ENCODE measurements around the gene ARMCX2. TPM values are rescaled to one million over a fixed set of nuclear protein-coding genes. Genes with fewer than 3 reads are reported as not detected.

The ARMCX2 gene
- total and polyA plus RNA-seq, 10 of the 15 experiments (the other 5 are each of a cell fraction or from before 2014, with no cell fraction given): 0.26 to 25.5 (median 11.6) TPM

DNA sequence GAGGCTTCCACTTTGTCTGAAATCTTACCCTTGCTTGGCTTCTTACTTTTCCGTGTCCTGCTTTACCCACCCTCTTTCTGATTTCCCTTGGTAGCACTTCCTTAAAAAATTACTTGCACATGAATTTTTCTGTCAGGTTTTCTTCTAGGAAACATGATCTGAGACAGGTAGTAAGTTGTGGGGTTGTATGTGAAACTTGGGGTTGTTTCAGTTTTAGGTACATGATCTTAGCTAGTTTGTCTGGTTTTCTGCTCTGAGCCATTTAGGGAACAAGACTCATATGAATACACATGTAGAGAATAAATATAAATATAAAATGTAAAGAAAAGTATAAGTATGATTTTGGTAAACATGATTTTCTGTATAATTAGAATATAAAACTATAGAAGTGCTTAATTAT is 17.4 kb upstream of the ARMCX2 start:
- no peaks in the 10 kb centered on the region for H3K36me3 ChIP-seq (ENCODE audit: control insufficient read depth in 2 of 2, insufficient read depth in 2 of 2, low read length in 1 of 2)
- H3K9me3 ChIP-seq (replicated peaks; ENCODE audit: control insufficient read depth, insufficient read depth, low read length): no peaks in the 10 kb centered on the region
- no peak for TF ChIP-seq EGR1 (IDR thresholded peaks at IDR 0.05; ENCODE audit: borderline replicate concordance in 1 of 2, low read depth in 2 of 2, low read length in 2 of 2)
- no peak for TF ChIP-seq IRF4 (IDR thresholded peaks at IDR 0.05; ENCODE audit: low read depth, low read length)
- TF ChIP-seq RAD51 (IDR thresholded peaks at IDR 0.05): no peak
- TF ChIP-seq, protein P1, sequence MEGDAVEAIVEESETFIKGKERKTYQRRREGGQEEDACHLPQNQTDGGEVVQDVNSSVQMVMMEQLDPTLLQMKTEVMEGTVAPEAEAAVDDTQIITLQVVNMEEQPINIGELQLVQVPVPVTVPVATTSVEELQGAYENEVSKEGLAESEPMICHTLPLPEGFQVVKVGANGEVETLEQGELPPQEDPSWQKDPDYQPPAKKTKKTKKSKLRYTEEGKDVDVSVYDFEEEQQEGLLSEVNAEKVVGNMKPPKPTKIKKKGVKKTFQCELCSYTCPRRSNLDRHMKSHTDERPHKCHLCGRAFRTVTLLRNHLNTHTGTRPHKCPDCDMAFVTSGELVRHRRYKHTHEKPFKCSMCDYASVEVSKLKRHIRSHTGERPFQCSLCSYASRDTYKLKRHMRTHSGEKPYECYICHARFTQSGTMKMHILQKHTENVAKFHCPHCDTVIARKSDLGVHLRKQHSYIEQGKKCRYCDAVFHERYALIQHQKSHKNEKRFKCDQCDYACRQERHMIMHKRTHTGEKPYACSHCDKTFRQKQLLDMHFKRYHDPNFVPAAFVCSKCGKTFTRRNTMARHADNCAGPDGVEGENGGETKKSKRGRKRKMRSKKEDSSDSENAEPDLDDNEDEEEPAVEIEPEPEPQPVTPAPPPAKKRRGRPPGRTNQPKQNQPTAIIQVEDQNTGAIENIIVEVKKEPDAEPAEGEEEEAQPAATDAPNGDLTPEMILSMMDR (IDR thresholded peaks at IDR 0.05 in 2 of 3, conservative IDR thresholded peaks at IDR 0.05 in 1 of 3; ENCODE audit: control insufficient read depth in 2 of 3, extremely low read depth in 1 of 3, insufficient read depth in 1 of 3, low read depth in 3 of 3, low read length in 3 of 3): no peak
- no peak for TF ChIP-seq MTA2 (IDR thresholded peaks at IDR 0.05; ENCODE audit: low read depth)
- no peak for TF ChIP-seq YY1 (IDR thresholded peaks at IDR 0.05; ENCODE audit: low read depth, low read length)
- TF ChIP-seq TARDBP (IDR thresholded peaks at IDR 0.05; ENCODE audit: borderline replicate concordance): no peak
- TF ChIP-seq PAX5 (IDR thresholded peaks at IDR 0.05; ENCODE audit: borderline replicate concordance, low read depth, low read length): no peak
- TF ChIP-seq CEBPB (IDR thresholded peaks at IDR 0.05; ENCODE audit: borderline replicate concordance in 1 of 2, low read depth in 2 of 2, low read length in 2 of 2): no peak
- TF ChIP-seq CREM (IDR thresholded peaks at IDR 0.05; ENCODE audit: low read depth): no peak
- TF ChIP-seq CBX3 (IDR thresholded peaks at IDR 0.05; ENCODE audit: borderline replicate concordance, low read depth): no peak
- TF ChIP-seq, protein P2, sequence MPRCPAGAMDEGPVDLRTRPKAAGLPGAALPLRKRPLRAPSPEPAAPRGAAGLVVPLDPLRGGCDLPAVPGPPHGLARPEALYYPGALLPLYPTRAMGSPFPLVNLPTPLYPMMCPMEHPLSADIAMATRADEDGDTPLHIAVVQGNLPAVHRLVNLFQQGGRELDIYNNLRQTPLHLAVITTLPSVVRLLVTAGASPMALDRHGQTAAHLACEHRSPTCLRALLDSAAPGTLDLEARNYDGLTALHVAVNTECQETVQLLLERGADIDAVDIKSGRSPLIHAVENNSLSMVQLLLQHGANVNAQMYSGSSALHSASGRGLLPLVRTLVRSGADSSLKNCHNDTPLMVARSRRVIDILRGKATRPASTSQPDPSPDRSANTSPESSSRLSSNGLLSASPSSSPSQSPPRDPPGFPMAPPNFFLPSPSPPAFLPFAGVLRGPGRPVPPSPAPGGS (IDR thresholded peaks at IDR 0.05; ENCODE audit: borderline replicate concordance, insufficient read depth, low read depth, low read length, poor library complexity, severe bottlenecking): no peak
- no peak for TF ChIP-seq ZSCAN29 (IDR thresholded peaks at IDR 0.05)
- no peak for TF ChIP-seq YBX1 (IDR thresholded peaks at IDR 0.05)
- no peak for TF ChIP-seq RBBP5 (conservative IDR thresholded peaks at IDR 0.05)
- no peak for TF ChIP-seq SIN3A (IDR thresholded peaks at IDR 0.05; ENCODE audit: low read depth, low read length)
- TF ChIP-seq IKZF2 (IDR thresholded peaks at IDR 0.05): no peak
- no peak for TF ChIP-seq EP300 (IDR thresholded peaks at IDR 0.05; ENCODE audit: borderline replicate concordance in 1 of 2, control insufficient read depth in 1 of 2, low read depth in 2 of 2, low read length in 2 of 2)
- TF ChIP-seq RELA (IDR thresholded peaks at IDR 0.05; ENCODE audit: borderline replicate concordance, partially characterized antibody): no peak
- ATAC-seq: peak; percentile 41; the same call in 1 of the 3 replicates
- no TSS peak for BruUV-seq (replicated peaks)
- no peaks in the 10 kb centered on the region for H3K79me2 ChIP-seq (ENCODE audit: control insufficient read depth, insufficient read depth, low read length)
- no peaks in the 10 kb centered on the region for H4K20me1 ChIP-seq (ENCODE audit: control insufficient read depth, insufficient read depth)
- no peak for FAIRE-seq
- no peak for DNase-seq (ENCODE audit: low read depth, low spot score)
- 45% methylated on average over 1 of the region's 1 CpG for WGBS (ENCODE audit: insufficient coverage, insufficient replicate concordance, low lambda C conversion rate, missing lambda C conversion rate)
- H3K4me2 ChIP-seq (ENCODE audit: control insufficient read depth, insufficient read depth): no peak overlapping the region
- H3K27ac ChIP-seq (ENCODE audit: control insufficient read depth, insufficient read depth): no peak overlapping the region
- no peak overlapping the region for H2AFZ ChIP-seq (ENCODE audit: control insufficient read depth, low read depth, low read length)
- ChIA-PET RAD21 (ENCODE audit: unreplicated experiment) (no interaction called here), SMC1A (ENCODE audit: uncharacterized antibody, unreplicated experiment) (no interaction called here), CTCF (no interaction called here), POLR2A (interaction anchor here (0.5 kb wide), 1 partner anchor 280 kb away, joined by 4 read pairs; no protein-coding TSS in a partner anchor)
- intact Hi-C loops (cut with micrococcal nuclease; ENCODE audit: unreplicated experiment) (no loop called here), in situ Hi-C loops (cut with MboI) (no loop called here)
- no peaks in the 10 kb centered on the region for H3K4me1 ChIP-seq (ENCODE audit: control insufficient read depth, insufficient read depth, low read length)
- H3K4me3 ChIP-seq: no peak overlapping the region
- no peaks in the 10 kb centered on the region for H3K27me3 ChIP-seq (replicated peaks in 1 of 2; ENCODE audit: control insufficient read depth in 2 of 2, insufficient read depth in 2 of 2, low read length in 1 of 2)
- H3K9ac ChIP-seq (ENCODE audit: control insufficient read depth, insufficient read depth, low read length): no peak overlapping the region
